ENCODE results near the gene CDKAL1. TPM values are rescaled to one million over a fixed set of nuclear protein-coding genes. Genes with fewer than 3 reads are reported as not detected.
A peak's percentile ranks its signal among the peaks of the same experiment; 100 is the strongest.

Gene CDKAL1
- total and polyA plus RNA-seq, 9 of the 15 experiments (the other 6 are each of a cell fraction or from before 2014, with no cell fraction given), result 11.2 to 36.3 (median 20.1) TPM

DNA sequence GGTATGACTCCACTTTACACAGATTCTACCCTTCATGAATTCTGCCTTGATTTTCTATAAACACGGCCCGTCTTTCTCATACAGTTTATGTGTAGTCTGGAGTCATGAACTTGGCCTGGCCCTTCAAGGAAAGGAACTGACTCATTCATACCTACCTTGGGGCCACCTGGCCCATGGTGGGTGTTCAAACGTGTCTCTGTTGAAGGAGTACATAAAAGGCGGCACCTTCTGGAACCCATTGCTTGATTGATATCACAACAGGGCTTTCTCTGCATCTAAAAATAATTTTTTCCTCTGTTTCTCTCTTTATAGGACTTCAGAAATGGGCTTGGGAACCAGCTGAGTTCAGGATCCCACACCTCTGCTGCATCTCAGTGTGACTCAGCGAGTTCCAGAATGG is 696.3 kb downstream of the CDKAL1 start:
- ATAC-seq, result no peak
- Histone ChIP-seq H3K4me3 (no peak overlapping the region), H3K27me3 (ENCODE audit: control insufficient read depth in 2 of 2, insufficient read depth in 2 of 2, low read length in 2 of 2) (no peaks in the 10 kb centered on the region), H3K9me3 (replicated peaks; ENCODE audit: control insufficient read depth, insufficient read depth, low read depth, low read length) (no peaks in the 10 kb centered on the region), H4K20me1 (replicated peaks; ENCODE audit: control insufficient read depth, insufficient read depth, low read length) (no peaks in the 10 kb centered on the region), H3K4me1 (replicated peaks in 1 of 2; ENCODE audit: control insufficient read depth in 2 of 2, insufficient read depth in 2 of 2, low read length in 2 of 2) (no peaks in the 10 kb centered on the region), H3K4me2 (ENCODE audit: insufficient read depth, low read length) (no peak overlapping the region), H3K79me2 (ENCODE audit: control insufficient read depth, insufficient read depth, low read length) (no peaks in the 10 kb centered on the region), H3K27ac (ENCODE audit: extremely low read depth, low read depth, low read length) (no peak overlapping the region), H3K9ac (ENCODE audit: insufficient read depth in 1 of 2, low read depth in 2 of 2, low read length in 2 of 2) (no peak overlapping the region), H3K36me3 (ENCODE audit: control insufficient read depth, insufficient read depth, low read length) (no peaks in the 10 kb centered on the region), H2AFZ (ENCODE audit: low read depth, low read length) (no peak overlapping the region), H3K9me1 (ENCODE audit: control insufficient read depth, insufficient read depth, low read length) (no peaks in the 10 kb centered on the region)
- in situ Hi-C loops (cut with MboI), result no loop called here
- intact Hi-C loops (cut with micrococcal nuclease), result no loop called here
- ChIA-PET POLR2A (no interaction called here), CTCF (ENCODE audit: low intra/inter-chr PET ratio) (no interaction called here)
- WGBS (ENCODE audit: insufficient coverage, low coverage, missing lambda C conversion rate), result 74% methylated on average over 5 of the region's 5 CpGs
- no peak for DNase-seq (ENCODE audit: extremely low read depth in 1 of 4, low spot score in 3 of 4)
- FAIRE-seq, result no peak
- BruUV-seq (replicated peaks), result no TSS peak
- no peak for TF ChIP-seq KAT8 (IDR thresholded peaks at IDR 0.05; ENCODE audit: low read depth)
- TF ChIP-seq NFE2 (IDR thresholded peaks at IDR 0.05; ENCODE audit: low read depth), result 0 out of 2 replicates have a peak, but pooled peaks have one; percentile 16

DNA sequence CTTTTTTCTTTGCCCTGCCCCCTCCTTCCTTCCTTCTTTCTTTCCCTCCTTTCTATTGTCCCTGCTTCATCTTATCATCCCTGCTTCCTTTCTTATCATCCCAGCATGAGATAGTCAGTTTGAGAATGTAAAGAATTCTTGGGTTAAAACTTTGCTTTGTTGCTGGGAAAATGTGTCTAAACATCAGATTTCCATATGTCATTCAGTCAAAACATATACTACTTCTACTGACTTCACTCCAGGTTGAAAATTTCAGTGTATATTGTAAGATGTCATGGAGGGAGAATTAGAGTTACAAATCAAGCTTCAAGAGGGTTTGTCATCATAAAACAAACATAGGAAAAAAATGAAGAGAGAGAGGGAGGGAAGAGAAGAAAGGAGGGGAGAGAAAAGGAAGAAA is 700.9 kb downstream of the CDKAL1 start:
- ChIA-PET POLR2A (no interaction called here), CTCF (ENCODE audit: low intra/inter-chr PET ratio) (no interaction called here)
- H3K4me2 ChIP-seq (ENCODE audit: insufficient read depth, low read length), result no peak overlapping the region
- no peak overlapping the region for H2AFZ ChIP-seq (ENCODE audit: low read depth, low read length)
- in situ Hi-C loops (cut with MboI) (no loop called here), intact Hi-C loops (cut with micrococcal nuclease) (no loop called here)
- ATAC-seq, result no peak
- no peaks in the 10 kb centered on the region for H3K4me1 ChIP-seq (replicated peaks in 1 of 2; ENCODE audit: control insufficient read depth in 2 of 2, insufficient read depth in 2 of 2, low read length in 2 of 2)
- no peak overlapping the region for H3K27ac ChIP-seq (ENCODE audit: extremely low read depth, low read depth, low read length)
- H3K9me1 ChIP-seq (ENCODE audit: control insufficient read depth, insufficient read depth, low read length), result no peaks in the 10 kb centered on the region
- TF ChIP-seq PTBP1 (IDR thresholded peaks at IDR 0.05; ENCODE audit: low read depth, low read length), result no peak
- TF ChIP-seq, protein P1, sequence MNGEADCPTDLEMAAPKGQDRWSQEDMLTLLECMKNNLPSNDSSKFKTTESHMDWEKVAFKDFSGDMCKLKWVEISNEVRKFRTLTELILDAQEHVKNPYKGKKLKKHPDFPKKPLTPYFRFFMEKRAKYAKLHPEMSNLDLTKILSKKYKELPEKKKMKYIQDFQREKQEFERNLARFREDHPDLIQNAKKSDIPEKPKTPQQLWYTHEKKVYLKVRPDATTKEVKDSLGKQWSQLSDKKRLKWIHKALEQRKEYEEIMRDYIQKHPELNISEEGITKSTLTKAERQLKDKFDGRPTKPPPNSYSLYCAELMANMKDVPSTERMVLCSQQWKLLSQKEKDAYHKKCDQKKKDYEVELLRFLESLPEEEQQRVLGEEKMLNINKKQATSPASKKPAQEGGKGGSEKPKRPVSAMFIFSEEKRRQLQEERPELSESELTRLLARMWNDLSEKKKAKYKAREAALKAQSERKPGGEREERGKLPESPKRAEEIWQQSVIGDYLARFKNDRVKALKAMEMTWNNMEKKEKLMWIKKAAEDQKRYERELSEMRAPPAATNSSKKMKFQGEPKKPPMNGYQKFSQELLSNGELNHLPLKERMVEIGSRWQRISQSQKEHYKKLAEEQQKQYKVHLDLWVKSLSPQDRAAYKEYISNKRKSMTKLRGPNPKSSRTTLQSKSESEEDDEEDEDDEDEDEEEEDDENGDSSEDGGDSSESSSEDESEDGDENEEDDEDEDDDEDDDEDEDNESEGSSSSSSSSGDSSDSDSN (IDR thresholded peaks at IDR 0.05; ENCODE audit: borderline replicate concordance in 1 of 2, low read depth in 2 of 2, low read length in 2 of 2), result no peak
- no peaks in the 10 kb centered on the region for H4K20me1 ChIP-seq (replicated peaks; ENCODE audit: control insufficient read depth, insufficient read depth, low read length)
- no peak for FAIRE-seq
- H3K79me2 ChIP-seq (ENCODE audit: control insufficient read depth, insufficient read depth, low read length), result no peaks in the 10 kb centered on the region
- H3K4me3 ChIP-seq, result no peak overlapping the region
- no peaks in the 10 kb centered on the region for H3K9me3 ChIP-seq (replicated peaks; ENCODE audit: control insufficient read depth, insufficient read depth, low read depth, low read length)
- H3K27me3 ChIP-seq (ENCODE audit: control insufficient read depth in 2 of 2, insufficient read depth in 2 of 2, low read length in 2 of 2), result no peaks in the 10 kb centered on the region
- no peaks in the 10 kb centered on the region for H3K36me3 ChIP-seq (ENCODE audit: control insufficient read depth, insufficient read depth, low read length)
- no peak for DNase-seq (ENCODE audit: extremely low read depth in 1 of 4, low spot score in 3 of 4)
- no peak overlapping the region for H3K9ac ChIP-seq (ENCODE audit: insufficient read depth in 1 of 2, low read depth in 2 of 2, low read length in 2 of 2)
- no TSS peak for BruUV-seq (replicated peaks)

All from K562 (cell line).